ENCODE results near the gene GLRX5.

- TF ChIP-seq EP300 (IDR thresholded peaks at IDR 0.05): no peak
- TF ChIP-seq, protein P1, sequence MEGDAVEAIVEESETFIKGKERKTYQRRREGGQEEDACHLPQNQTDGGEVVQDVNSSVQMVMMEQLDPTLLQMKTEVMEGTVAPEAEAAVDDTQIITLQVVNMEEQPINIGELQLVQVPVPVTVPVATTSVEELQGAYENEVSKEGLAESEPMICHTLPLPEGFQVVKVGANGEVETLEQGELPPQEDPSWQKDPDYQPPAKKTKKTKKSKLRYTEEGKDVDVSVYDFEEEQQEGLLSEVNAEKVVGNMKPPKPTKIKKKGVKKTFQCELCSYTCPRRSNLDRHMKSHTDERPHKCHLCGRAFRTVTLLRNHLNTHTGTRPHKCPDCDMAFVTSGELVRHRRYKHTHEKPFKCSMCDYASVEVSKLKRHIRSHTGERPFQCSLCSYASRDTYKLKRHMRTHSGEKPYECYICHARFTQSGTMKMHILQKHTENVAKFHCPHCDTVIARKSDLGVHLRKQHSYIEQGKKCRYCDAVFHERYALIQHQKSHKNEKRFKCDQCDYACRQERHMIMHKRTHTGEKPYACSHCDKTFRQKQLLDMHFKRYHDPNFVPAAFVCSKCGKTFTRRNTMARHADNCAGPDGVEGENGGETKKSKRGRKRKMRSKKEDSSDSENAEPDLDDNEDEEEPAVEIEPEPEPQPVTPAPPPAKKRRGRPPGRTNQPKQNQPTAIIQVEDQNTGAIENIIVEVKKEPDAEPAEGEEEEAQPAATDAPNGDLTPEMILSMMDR (IDR thresholded peaks at IDR 0.05): no peak
Measured at GRCh38 chr14:95530473-95531276, 4.2 kb upstream of the GLRX5 start.
